ENCODE measurements around the gene SKA2.
"Not testable (repeated sequence)": the region's sequence is repeated elsewhere in the genome, so short reads cannot be mapped to it uniquely, and the experiment has no call there.

The SKA2 gene

DNA sequence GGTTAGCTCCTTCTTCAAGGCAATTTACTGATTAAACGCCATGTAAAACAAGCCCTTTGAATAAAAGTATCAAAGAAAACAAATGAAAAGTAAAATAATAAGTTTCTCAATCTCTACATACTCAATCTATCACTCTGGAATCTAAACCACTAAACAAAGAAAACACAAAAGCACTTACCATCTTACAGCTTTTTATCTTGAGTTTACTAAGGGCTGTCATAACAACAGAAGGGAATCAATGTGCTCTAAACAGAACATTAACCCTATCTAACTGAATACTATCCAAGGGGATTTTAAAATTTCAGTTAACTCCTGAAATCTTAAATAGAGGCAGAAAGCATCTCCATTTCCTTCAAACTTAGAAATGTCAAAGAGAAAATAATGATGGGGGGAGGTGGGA lies 3.4 kb downstream of the SKA2 start:
- no peak for DNase-seq (ENCODE audit: low read depth, low spot score)

DNA sequence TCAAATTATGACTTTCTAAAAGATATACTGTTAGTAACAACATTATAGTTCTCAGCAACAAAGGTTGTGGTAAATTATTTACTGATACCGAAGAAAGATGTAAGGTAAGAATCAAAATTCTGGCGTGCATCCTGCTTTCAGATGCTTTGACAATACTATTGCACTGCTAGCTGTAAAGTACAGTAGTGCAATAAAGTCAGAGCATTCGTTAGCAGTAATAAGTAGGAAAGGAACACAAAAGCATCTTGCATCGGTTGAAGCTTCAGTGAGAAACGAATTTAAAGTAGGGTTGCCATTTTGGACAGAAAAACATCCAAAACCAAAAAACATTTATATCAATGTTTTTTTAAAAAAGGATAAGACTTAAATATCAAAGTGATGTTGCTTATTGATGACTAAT lies 4.0 kb downstream of the SKA2 start:
- DNase-seq (ENCODE audit: low read depth, low spot score) = no peak

DNA sequence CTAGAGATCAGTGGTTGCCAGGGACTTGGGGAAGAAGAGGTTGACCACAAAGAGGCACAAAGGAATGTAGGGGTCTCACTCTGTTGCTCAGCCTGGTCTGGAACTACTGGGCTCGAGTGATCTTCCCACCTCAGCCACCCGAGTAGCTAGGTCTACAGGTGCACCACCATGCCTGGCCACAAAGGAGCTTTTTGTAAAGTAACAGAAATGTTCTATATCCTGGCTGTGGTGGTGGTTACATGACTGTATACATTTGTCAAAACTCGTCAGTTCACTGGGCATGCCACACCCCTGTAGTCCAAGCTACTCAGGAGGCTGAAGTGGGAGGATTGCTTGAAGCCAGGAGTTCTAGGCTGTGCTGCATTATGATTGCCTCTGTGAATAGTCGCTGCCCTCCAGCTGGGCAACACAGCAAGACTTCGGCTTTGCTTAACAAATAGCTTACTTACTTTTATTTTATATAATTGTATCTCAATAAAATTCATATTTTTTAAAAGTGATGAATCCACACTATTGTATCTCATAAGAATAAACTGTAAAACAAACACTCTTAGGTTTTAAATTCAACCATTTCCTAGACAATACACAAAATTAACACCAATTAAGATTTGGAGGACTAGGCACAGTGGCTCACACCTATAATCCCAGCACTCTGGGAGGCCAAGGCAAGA lies 5.0 kb downstream of the SKA2 start:
- DNase-seq (ENCODE audit: low read depth, low spot score) = no peak

DNA sequence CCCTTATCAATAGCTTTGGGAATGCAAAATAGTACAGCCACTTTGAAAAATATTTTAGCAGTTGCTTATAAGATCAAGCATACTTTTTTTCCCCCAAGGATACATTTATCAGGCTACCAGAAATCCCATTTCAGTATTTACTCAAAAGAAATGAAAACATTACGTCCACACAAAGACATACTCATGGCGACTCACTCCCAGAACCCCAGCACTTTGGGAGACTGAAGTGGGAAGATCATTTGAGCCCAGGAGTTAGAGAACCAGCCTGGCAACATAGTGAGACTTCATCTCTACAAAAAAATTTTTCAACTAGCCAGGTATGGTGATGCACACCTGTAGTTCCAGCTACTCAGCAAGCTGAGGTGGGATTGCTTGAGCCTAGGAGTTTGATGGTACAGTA lies 5.9 kb downstream of the SKA2 start:
- no peak for DNase-seq (ENCODE audit: low read depth, low spot score)

DNA sequence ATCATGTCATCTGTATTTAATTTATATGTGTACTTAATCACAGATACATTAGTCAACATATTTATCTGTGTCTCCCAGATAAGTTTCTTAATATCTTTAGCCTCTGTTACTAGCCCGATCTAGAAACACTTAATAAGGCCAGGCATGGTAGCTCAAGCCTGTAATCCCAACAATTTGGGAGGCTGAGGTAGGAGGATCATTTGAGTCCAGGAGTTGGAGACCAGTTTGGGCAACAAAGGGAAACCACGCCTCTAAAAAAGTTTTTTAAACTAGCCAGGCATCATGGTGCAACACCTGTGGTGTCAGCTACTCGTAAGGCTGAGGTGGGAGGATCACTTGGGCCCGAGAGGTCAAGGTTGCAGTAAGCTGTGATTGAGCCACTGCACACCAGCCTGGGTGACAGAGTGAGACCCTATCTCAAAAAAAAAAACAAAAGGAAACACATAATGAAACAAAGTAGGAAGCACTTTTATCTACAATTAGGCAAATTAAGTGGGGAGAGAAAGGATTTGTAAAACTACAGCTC lies 9.4 kb downstream of the SKA2 start:
- DNase-seq (ENCODE audit: low read depth, low spot score) = no peak

DNA sequence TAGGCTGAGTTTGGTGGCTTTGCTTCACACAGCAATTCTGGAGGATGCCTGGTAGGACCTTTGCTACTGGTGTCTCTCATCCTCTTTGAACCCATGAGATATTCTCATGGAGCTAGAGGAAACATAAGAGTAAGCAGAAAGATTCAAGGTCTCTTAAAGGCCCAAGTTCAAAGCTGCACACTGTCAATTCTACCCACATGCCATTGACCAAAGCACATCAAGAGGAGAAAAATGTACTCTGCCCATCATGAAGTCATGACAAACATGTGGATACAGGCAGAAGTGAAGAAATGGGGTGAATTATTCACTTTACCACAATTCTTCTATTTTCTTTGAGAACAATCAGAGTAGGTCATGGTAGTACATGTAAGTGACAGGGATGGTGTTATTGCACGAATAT lies 13.1 kb downstream of the SKA2 start:
- DNase-seq (ENCODE audit: low read depth, low spot score) = no peak

DNA sequence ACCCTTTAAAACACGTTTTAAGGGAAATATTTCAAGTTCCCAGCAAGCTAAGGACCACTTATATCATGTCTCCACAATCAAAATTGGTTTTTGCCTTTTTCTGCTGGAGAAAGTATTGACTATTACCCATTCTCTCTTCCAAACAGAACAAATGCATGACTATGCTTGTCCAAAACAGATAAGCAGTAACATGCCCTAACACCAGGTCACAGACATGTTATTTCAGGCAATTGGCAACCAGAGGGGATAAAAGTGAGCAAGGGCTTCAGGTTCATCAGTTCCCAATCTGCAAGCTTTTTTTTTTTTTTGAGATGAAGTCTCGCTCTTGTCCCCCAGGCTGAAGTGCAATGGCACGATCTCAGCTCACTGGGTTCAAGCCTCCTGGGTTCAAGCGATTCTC lies 15.0 kb downstream of the SKA2 start:
- no peak for DNase-seq (ENCODE audit: low read depth, low spot score)

DNA sequence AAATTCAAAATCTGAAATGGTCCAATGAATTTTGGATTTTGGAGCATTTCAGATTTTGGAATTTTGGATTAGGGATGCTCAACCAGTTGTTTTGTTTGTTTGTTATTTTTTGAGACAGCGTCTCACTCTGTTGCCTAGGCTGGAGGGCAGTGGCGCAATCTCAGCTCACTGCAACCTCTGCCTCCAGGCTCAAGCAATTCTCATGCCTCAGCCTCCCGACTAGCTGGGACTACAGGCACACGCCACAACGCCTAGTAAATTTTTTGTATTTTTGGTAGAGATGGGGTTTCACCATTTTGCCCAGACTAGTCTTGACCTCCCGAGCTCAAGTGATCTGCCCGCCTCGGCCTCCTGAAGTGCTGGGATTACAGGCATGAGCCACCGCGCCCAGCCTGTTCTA lies 16.6 kb downstream of the SKA2 start:
- DNase-seq (ENCODE audit: low read depth, low spot score) = not testable (repeated sequence)

DNA sequence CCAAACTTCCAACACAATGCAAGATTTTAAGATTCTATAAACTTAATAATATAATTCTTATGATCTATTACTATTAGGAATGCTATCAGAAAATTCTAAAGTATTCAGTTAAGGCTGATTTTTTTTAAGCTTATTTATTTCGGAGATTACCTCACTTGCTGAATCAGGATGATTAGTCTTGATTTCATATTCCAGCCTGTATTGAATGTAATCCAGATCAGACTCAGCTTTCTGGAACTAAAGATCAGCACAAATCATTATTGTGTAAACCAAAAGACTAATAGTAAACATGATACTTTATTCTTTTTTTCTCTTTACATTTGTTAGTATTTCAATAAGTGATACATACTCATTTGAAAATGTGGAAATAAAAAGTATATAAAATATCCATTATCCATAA lies 23.9 kb downstream of the SKA2 start:
- DNase-seq (ENCODE audit: low read depth, low spot score) = no peak

DNA sequence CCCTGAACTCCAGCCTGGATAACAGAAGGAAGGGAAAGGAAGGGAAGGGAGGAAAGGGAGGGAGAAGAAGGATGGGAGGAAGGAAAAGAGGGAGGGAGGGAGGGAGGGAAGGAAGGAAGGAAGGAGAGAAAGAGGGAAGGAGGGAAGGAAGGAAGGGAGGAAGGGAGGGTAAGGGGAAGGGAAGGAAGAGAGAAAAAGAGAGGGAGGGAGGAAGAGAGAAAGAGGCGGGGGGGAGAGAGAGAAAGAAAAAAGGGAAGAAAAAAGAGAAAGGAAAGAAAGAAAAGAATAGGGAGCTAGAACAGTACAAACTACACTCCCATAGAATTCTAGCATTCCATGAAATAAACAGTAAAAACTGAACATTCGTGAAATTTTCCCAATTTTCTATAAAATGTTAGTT lies 25.2 kb downstream of the SKA2 start:
- DNase-seq (ENCODE audit: low read depth, low spot score) = no peak

DNA sequence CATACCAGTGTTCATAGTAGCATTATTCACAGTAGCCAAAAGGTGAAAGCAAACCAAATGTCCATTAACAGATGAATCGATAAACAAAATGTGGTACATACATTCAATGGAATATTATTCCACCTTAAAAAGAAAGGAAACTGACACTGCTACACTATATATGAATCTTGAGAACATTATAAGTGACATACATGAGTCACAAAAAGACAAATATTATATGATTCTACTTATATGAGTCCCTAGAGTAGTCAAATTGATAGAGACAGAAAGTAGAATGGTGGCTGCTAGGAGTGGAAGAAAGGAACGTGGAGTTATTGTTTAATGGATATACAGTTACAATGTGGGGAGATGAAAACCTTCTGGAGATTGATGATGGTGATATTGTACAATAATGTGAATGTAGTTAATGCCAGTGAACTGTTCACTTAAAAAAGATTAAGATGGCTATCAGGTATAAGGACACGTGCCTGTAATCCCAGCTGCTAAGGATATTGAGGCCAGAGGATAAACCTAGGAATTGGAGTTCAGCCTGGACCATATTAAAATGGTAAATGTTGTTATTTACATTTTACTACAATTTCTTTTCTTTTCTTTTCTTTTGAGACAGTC lies 28.1 kb downstream of the SKA2 start:
- no peak for DNase-seq (ENCODE audit: low read depth, low spot score)

DNA sequence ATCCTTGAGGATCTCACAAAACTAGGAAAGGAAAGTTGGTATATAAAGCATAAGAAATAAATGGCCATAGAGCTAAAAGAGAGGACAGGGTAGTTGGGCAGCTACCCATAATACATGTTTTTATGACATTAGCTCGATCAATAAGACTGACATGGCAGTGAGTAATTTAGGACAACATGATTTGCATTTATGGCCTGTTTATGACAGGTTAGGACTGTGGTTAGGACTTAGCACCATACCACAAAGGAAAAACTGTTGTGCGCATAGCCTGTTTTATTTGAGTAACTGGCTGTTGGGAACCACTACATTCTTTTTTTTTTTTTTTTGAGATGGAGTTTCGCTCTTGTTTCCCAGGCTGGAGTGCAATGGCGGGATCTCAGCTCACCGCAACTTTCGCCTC lies 30.3 kb downstream of the SKA2 start:
- DNase-seq (ENCODE audit: low read depth, low spot score) = no peak

DNA sequence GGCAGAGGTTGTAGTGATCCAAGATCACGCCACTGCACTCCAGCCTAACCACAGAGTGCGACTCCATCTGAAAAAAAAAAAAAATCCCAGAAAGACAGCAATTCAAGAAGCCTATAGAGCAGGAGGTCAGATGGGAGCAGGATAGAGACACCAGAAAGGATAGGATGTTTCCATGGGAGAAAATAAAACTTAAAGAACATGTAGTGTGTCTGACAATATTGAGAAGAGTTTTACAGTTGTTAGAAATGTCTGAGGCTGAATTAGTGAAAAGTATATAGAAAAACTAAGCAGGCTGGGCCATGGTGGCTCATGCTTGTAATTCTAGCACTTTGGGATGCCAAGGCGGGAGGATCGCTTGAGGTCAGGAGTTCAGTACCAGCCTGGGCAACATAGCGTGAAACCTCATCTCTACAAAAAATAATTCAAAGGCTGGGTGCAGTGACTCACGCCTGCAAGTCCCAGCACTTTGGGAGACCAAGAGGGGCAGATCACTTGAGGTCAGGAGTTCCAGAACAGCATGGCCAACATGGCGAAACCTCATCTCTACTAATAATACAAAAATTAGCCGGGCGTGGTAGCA lies 33.0 kb downstream of the SKA2 start:
- DNase-seq (ENCODE audit: low read depth, low spot score) = no peak

DNA sequence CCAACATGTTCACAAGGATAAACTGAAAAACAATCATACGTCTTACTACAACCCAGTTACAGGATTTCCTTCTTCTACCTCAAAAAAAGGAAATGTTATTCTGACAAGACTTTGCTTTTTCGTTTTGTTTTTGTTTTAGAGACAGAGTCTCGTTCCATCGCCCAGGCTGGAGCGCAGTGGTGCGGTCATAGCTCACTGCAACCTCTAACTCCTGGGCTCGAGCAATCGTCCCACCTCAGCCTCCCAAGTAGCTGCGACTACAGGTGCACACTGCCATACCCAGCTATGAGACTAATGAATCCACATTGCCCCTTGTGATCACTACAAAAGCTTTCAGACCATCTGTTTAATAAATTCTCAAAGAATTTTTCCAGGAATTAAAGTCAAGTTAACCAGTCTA lies 39.5 kb downstream of the SKA2 start:
- no peak for DNase-seq (ENCODE audit: low read depth, low spot score)

DNA sequence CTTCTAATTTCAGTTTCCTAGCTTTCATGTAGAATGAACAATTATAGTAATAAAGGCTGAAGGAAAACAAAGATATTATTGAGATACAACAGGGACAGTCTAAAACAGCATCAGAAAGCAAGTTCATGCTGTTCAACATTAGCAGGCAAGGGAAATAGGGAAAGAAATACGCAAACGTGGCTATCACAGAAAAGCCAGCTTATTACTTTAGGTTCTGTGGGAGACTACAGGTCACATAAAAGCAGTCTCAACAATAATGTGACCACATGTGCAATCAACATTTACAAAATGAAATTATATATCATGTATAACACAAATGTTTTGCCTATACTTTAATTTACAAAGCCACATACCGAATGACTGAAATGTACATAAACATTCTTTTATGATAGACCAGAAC lies 43.4 kb downstream of the SKA2 start:
- no peak for DNase-seq (ENCODE audit: low read depth, low spot score)

DNA sequence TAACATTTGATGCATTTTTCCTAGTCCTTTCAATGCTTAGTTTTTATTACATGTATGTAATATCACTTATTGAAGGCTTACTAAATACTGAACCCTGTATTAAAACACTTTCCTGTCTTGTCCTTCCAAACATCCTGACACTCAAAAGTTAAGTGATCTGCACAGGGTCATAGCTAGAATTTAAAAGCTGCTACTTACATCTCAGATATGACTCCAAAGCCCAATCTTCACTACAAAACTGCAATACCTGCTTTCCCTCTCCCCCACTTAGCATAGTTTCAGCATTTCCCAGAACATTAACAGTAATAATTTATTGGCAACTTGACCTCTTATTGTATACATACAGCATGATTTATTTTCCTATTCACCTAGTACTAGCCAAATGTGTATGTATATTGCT lies 44.0 kb downstream of the SKA2 start:
- DNase-seq (ENCODE audit: low read depth, low spot score) = no peak

DNA sequence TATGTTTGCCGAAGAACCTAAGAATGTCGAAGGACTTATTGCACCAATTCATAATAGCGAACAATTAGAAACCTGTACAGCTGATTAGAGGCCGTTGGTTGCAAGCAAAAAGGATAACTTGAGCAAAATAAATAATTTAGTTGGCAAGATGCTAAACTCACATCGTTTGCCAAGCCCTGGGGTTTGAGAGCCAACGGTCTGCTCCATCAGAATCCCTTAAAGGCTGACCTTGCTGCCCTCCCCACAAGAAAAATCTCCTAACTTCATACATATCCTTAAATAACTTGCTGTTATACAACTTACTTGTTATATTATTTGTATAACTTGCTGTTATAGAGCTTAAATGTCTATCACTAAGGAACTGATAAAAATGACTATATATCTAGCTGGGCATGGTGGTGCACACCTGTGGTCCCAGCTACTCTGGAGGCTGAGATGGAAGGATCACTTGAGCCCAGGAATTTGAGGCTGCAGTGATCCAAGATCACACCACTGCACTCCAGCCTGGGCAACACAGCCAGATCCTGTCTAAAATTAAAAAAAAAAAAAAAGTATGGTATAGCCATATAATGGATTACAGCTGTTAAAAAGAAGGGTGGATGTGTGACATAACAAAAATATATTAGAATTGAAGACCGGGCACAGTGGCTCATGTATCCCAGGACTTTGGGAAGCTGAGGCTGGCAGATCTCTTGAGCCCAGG lies 46.4 kb downstream of the SKA2 start:
- no peak for DNase-seq (ENCODE audit: low read depth, low spot score)

DNA sequence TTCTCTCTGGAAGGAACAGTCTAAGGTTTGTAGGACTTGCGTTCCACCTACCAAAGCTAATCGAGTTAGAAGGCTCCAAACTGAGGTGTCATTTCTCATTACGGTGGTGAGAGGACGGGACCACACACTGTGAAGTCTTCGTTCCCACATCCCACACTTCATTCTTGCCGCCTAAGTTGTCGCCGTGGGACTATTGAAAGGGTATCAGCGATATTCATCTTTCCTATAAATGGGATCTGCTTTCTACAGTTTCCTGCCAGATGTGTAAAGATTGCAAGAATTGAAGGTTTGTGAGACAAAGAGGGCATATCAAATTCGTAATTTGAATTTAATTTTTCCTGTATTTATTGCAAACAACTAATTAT lies 47.7 kb downstream of the SKA2 start:
- no peak for DNase-seq (ENCODE audit: low read depth, low spot score)

DNA sequence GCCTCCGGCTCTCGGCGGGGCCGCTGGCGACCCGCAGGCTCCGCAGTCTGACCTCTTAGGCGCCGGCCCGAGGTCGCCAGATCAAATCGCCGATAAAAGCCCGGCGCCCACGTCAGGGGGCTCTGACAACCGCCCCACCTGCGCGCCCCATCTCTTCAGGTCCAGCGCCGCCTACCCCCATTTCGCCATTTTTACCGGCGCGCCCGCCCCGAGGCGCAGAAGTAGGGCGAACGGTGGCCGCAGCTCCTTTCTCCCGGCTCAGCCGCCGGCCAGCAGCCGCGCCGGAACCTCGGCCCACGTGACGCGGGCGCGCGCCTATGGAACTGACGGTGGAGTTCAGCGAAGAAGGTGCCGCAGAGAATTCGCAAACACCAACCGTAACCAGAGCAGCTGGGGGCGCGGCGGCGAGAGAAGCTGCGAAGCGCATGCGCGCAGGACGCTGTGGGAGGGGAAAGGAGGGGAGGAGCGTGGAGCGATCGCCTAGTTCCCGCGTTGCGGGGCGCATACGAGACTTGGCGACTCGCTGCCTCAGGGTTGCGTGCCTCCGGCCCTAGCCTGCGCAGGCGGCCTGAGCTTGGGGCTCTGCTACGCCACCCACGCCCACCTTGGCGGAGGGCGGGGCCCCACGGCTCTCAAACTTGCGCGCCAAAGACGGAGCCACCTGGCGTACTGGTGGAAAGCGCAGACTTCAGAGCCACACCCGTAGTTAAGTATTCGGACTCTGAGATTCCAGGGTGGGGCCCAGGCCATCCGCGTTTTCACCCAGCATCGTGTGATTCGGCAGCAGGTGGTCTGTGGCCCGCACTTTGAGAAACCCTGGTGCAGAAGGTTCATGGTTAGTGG lies 48.3 kb downstream of the SKA2 start, which contains the start of gene TRIM37:
TSS of gene TRIM37 (minus strand) at position 418 of the 843 bp plus-strand sequence. CDS start 419 bp downstream, outside the sequence.
- DNase-seq (ENCODE audit: low read depth, low spot score) = peak; percentile 98

DNA sequence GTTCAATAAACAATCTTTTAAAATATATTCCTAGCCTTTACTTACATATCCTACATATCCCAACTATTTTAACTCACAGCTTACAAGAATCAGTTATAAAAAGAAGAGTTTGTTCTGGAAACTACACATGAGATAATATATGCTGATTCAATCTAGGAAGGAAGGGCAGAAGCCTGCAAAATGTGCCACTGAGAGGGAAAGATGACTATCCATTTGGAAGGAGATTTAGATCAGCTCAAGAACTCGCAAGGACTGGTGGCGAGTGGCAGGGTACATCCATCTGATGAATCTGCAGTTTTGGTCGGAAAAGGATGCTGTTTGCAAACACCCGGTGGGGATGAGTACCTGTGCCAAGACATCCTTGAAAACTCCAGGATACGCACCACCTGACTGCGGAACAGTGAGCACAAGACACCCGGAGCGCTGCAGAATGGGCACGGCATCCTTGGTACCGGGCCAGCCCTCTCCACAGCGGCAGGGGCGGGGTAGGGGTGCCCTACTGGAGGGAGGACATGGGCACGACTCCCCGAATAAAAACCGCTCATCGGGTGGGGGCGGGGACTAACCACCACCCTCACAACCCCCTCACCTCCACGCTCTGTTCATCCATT lies 49.0 kb downstream of the SKA2 start:
- no peak for DNase-seq (ENCODE audit: low read depth, low spot score)

DNA sequence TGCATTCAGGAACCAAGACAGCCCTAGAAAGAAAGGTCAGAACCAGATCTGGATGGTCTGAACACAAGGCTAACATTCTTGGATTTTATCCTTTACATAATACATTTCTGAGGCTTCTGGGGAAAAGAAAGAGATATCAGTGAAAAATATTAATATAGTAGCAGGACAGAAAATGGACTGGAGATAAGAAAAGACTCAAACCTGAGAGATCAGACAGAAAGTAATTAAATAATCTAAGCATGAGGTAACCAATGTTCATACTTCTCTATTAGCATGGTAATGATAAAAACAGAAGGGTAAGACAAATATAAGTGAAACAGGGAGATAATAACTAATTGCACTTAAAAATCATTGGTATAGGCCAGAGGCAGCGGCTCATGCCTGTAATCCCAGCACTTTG lies 53.8 kb downstream of the SKA2 start:
- DNase-seq (ENCODE audit: low read depth, low spot score) = no peak

Measured in brain pericyte (primary cell).